Left cardiac atrium (tissue), 4 donors: Measurements from ENCODE around the gene KMT5C. TPM values are rescaled to one million over a fixed set of nuclear protein-coding genes. Genes with fewer than 3 reads are reported as not detected.

ENCODE experiments used
- ATAC-seq, 2 donors: fragments of 200-7000 bp; cut with Tn5 transposase; one replicate each; pipeline ENCODE4 v1.9.1; 2020; ENCODE audit warnings: mild to moderate bottlenecking in 2 of 2, moderate library complexity in 2 of 2
- DNase-seq: peaks from one replicate; pipeline ENCODE4 v3.0.0-alpha.2; 2020
- intact Hi-C, 2 donors: fragments of 100-400 bp; cut with DNase I; formaldehyde crosslinking; loops; one replicate each; pipeline versions ENCODE4 v1.14.1 to v1.15.1; 2022 to 2023
- total RNA-seq, 2 donors: library from RNA; stranded (reverse); fragmentation: NEBNext Ultra II Directional; extraction: Animal tissue kit (Norgen Biotek cat#: 25700); gene quantifications; one replicate each; pipeline ENCODE4 v1.2.1, GENCODE V29; 2021
- donor health status: DM: no; HTN: yes; CAD: no.
- donor health status: DM: no; HTN: yes; CAD: no; lungs with severe emphysema.
- donor health status: DM: yes; HTN: yes; CAD: no.
- donor health status: Dilated cardiomyopathy.

Gene KMT5C
- total RNA-seq, 2 donors from 2014 or later = 6.7 to 6.9 TPM

DNA sequence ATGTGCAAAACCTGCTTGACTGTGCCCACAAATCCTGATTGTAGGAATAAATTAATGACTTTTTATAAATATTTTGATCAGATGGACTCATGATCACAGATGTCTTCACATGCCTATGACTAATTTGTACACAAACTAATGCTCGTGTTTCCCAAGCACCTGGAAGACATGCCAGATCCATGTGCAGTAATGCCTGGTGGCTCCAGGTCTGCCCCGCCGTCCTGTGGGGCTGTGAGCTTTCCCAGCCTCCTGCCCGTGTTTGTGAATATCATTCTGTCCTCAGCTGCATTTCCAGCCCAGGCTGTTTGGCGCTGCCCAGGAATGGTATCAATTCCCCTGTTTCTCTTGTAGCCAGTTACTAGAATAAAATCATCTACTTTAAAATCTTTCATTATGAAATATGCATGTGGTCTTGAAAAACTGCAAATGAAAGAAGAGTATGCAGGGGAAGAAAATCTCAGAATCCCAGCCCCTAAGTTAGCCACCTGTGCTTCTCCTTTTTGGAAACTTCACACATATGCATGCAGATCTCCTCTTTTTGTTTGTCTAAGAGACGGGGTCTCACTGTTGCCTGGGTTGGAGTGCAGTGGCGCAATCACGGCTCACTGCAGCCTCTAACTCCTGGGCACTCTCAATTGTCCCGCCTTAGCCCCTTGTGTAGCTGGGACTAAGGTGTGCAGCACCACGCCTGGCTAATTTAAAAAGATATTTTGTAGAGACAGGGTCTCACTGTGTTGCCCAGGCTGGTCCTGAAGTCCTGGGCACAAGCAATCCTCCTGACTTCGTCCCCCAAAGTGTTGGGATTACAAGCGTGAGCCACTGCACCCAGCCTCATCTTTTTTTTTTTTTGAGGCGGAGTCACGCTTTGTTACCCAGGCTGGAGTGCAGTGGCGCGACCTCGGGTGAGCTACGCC is 52.3 kb downstream of the KMT5C start:
- intact Hi-C loops = no loop called here
- DNase-seq = no peak

DNA sequence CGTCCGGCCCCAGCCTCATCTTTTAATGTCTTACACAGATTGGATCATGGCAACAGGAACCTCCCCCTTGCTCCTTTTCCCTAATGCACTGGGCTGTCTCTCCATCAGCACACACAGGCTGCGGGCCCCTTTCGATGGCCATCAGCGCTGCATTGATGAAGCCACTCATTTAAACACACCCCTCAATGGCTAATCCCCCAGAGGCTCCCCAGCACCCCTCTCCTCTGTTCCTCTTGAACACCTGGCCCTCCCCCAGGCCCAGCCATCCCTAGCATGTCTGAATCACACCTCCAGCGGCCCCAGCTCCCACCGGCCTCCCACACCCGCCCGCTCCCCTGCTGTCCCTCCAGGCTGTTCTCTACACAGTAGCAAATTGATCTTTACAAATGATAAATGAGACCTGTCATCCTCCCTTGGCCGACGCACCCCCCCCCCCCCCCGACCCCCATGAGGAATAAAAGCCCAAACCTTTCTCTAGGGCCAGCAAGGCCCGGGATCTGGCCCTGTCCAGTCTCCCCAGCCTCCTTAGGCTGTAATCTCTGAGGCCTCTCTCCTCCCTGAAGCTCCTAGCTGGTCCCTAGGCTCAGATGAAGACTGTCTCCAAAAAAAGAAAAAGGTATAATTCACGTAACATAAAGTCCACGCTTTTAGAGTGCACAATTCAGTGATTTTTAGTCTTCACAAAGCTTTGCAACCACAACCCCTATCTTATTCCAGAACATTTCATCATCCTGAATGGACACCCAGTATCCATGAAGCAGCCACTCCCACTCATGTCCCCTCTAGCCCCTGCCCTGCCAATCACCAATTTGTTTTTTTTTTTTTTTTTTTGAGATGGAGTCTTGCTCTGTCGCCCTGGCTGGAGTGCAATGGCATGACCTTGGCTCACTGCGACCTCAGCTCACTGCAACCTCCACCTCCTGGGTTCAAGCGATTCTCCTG is 53.4 kb downstream of the KMT5C start:
- ATAC-seq (no peak), DNase-seq (no peak)
- intact Hi-C loops = no loop called here

More for the DNA sequence above, 52.3 kb downstream of the KMT5C start:
- ATAC-seq = no peak

Other genes starting within 250 kb of the KMT5C start
- gene PPP1R12C, start 222.2 kb upstream of the KMT5C start, total RNA-seq = 100 to 1,000 TPM; 117 to 193 TPM
- gene TNNT1, start 190.7 kb upstream of the KMT5C start, total RNA-seq = 10 to 100 TPM; 13.7 to 25.6 TPM
- 1,000 to 10,000 TPM; 1,897 to 2,132 TPM for gene TNNI3, start 182.1 kb upstream of the KMT5C start, total RNA-seq
- gene DNAAF3, start 173.3 kb upstream of the KMT5C start, total RNA-seq = 1 to 10 TPM in 1 of 2 donors, under 1 TPM in 1; 0.41 to 1.1 TPM
- gene SYT5, start 159.6 kb upstream of the KMT5C start, total RNA-seq = not detected
- 1 to 10 TPM in 1 of 2 donors, under 1 TPM in 1; 0.74 to 1.5 TPM for gene PTPRH, start 130.4 kb upstream of the KMT5C start, total RNA-seq
- 1 to 10 TPM; 1.2 to 1.4 TPM for gene TMEM86B, start 111.1 kb upstream of the KMT5C start, total RNA-seq
- gene PPP6R1, start 80.9 kb upstream of the KMT5C start, total RNA-seq = 10 to 100 TPM; 37.8 to 42.4 TPM
- 10 to 100 TPM; 26.4 to 35.8 TPM for gene HSPBP1, start 59.8 kb upstream of the KMT5C start, total RNA-seq
- gene BRSK1, start 55.9 kb upstream of the KMT5C start, total RNA-seq = 10 to 100 TPM in 1 of 2 donors, 1 to 10 TPM in 1; 9.1 to 19.5 TPM
- 1 to 10 TPM; 3.1 to 3.6 TPM for gene TMEM150B, start 14.5 kb upstream of the KMT5C start, total RNA-seq
- not detected for gene COX6B2, start 14.8 kb downstream of the KMT5C start, total RNA-seq
- gene GARIN5B, start 23.4 kb downstream of the KMT5C start, total RNA-seq = not detected
- not detected for gene IL11, start 30.6 kb downstream of the KMT5C start, total RNA-seq
- not detected for gene TMEM190, start 37.0 kb downstream of the KMT5C start, total RNA-seq
- under 1 TPM; 0.84 to 0.97 TPM for gene TMEM238, start 44.4 kb downstream of the KMT5C start, total RNA-seq
- gene RPL28, start 46.1 kb downstream of the KMT5C start, total RNA-seq = 100 to 1,000 TPM; 789 to 866 TPM
- gene UBE2S, start 67.9 kb downstream of the KMT5C start, total RNA-seq = 10 to 100 TPM; 18.1 to 29.9 TPM
- not detected for gene SHISA7, start 103.4 kb downstream of the KMT5C start, total RNA-seq
- gene ISOC2, start 121.8 kb downstream of the KMT5C start, total RNA-seq = 10 to 100 TPM; 58.4 to 60.5 TPM
- gene C19orf85, start 124.9 kb downstream of the KMT5C start, total RNA-seq = not detected
- gene ZNF628, start 136.7 kb downstream of the KMT5C start, total RNA-seq = 1 to 10 TPM; 5.3 to 9.0 TPM
- 10 to 100 TPM in 1 of 2 donors, 1 to 10 TPM in 1; 9.2 to 13.7 TPM for gene NAT14, start 145.3 kb downstream of the KMT5C start, total RNA-seq
- 1 to 10 TPM; 5.7 to 6.7 TPM for gene SSC5D, start 148.6 kb downstream of the KMT5C start, total RNA-seq
- gene SBK2, start 197.3 kb downstream of the KMT5C start, total RNA-seq = 100 to 1,000 TPM; 151 to 181 TPM
- 10 to 100 TPM; 55.3 to 62.7 TPM for gene SBK3, start 205.7 kb downstream of the KMT5C start, total RNA-seq
- gene ZNF579, start 241.0 kb downstream of the KMT5C start, total RNA-seq = 10 to 100 TPM; 10.8 to 12.7 TPM